Anterior cingulate cortex (tissue), 58 donors: ENCODE data around the gene PRKN.

ENCODE experiments used
- DNase-seq, 58 donors: peaks; one replicate each; lab custom pipeline; 2025; lab: John Stamatoyannopoulos, UW

Gene PRKN

DNA sequence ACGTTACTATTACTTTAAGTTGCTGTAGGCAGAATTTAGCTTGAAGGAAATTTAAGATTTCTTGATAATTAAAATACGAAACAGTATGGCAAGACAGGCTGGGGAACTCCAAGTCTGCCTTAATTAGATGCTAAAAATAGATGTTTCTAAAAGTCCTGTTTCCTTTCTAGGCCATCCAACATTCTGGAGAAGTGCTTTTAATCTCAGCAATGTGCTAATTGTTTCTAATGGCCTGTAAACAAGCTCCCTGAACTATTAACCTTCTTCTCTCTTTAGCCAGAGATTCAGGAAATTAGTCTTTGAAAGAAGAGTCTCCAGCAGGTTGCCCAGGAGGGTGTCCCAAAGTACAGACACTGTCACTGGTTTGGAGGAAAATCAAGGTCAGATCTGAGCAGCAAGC, 776.4 kb downstream of the PRKN start:
- DNase-seq: no peak

DNA sequence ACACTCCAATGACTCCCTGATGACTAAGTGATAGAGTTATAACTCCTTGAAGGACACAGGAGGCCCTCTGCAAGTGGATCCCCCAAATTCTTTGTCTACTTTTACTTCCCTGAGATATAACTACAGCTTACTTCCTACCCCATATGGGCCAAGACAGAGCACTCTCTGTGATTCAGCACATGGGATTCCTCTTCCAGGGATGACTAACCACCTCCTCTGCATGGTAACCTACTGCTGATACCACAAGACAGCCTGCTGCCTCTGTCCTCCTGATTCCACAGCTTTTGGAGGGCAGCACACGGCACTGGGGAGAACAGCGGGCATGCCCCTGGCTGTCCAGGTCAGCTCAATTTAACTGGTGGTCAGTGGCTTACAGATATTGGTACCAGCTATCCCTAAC, 778.0 kb downstream of the PRKN start:
- DNase-seq: no peak

DNA sequence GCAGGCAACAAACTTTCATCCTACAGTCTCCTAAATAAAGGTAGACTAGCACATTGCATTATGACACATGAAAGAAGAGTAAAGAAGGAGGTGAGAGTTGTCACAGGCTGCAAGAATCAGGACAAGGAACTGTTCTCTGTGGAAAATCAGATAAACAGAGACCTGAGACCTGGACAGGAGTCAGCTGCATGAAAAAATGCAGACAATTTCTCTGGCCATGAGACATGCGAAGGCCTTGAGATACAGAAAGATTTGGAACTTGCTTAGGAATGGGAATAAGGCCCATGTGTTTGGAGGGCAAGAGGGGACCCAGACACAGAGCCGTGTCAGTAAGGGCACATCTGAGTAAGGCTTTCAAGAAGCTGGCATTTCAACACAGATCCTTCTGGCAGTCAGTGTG, 779.1 kb downstream of the PRKN start:
- no peak for DNase-seq

DNA sequence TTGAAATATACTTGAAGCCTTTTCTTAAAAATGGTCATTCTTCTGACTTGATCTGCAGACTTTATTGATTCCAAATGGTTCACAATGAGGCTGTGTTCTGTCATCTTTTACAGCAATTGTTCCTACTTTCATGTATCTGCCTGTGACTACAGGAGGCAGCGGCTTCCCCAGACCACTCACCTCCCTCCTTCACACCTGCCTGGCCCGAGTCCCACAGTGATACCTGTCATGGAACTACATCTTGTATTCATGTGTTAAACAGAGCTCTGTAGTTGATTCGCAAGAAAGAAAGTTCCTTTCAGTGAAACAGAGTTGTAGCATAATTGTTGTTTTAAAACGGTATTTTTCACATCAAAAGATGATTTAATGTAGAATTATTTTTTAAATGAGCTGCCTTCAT, 780.2 kb downstream of the PRKN start:
- DNase-seq: no peak

DNA sequence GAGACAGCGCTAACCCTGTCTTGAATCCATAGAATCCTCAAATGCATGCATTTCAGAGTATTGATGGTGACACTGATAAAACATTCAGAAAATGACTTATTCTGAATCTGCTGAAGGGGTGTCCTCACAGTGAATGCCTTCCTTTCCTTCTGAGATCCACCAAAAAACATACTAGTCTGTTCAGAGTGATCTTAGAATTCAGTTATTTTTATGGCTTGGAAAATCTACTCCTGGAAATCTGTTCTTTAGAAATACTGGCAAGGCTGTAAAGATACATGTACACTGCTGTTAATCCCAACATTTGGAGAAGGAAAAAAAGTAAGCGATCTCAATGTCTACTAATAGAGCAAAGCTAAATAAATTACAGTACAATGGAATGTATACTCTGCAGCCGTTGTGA, 781.1 kb downstream of the PRKN start:
- no peak for DNase-seq

DNA sequence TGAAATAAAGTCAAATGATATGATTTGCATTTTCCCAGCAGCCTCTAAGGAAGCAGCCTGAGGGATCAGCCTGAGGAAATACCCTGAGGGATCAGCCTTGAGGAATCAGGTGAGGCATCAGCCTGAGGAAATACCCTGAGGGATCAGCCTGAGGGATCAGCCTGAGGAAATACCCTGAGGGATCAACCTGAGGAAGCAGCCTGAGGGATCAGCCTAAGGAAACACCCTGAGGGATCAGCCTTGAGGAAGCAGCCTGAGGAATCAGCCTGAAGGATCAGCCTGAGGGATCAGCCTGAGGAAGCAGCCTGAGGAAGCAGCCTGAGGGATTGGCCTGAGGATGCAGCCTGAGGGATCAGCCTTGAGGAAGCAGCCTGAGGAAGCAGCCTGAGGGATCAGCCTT, 784.0 kb downstream of the PRKN start:
- DNase-seq: no peak

DNA sequence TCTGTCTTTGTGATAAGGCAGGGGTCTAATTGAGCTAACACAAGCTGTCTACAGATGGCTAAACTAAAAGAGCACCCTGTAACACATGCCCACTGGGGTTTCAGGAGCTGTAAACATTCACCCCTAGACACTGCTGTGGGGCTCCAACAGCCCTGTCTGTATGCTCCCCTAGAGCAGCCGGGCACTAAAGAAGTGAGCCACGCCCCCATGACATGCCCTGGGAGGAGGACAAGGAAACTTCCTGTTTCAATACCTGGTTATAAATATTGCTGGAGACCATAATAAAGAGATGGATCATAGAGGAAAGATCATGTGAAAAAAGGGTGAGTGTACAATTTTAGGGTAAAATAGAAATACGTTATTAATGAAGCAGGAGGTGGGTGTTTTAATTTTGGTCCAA, 786.0 kb downstream of the PRKN start:
- no peak for DNase-seq

DNA sequence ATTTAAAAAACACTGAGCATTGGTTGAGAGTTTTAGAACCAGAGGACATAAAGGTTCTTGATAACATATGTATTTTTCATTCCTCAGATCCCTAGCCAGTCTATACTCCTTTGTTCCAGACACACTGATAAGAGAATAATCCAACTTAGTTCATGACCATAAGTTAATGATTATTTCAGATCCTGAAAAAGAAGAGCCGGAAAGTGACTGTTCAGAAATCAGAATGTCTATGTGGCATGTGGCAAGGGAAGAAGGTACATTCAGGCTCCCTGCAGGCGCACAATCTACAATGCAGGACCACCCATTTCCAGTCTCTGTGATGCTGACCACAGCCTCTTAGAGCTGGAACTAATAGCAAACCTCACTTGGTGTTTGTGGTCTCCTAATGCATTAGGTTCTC, 787.0 kb downstream of the PRKN start:
- DNase-seq: no peak

DNA sequence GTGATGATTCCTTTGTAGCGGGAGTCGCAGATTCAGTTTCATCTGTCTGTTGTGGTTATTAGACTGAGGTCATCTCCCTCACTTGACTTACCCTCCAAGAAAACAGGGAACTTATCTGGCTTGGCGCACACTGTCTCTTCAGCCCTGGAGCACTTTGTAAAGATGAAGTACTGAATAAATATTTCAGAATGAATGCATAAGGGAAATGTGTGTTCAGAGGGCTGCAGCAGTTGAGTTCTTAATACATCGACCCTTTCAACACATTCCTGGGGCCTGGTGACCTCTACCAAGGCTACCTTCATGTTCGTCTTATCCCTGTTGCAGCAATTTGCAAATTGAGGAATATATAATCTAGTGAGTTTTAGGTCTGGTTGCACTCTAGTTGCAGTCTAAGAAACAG, 801.2 kb downstream of the PRKN start:
- DNase-seq: no peak

DNA sequence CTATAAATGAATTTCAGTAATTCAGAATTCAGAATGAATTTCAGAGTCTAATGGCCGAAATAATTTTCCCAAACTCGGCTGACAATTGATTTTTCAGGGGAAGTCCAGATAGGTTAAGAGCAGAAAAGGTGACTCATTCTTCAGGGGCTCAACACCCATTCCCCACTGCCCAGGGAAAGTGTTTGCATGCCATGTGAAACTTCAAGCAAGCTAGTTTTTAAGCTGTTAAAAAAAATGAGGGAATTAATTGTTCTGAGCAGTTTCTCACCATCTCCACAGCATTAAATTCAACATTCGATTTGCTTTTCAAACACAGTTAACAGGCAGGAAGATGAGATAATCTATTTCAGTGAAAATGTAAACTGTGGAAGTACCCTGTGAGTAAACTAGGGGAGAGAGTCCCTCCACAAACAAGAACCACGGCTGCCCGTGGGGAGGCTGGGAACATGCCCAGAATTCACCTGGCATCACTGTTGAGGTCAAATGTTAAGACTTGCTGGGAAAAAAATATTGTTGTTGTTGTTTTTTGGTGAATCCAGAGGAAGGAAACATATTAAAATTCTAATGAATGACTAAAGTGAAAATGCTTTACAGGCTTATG, 803.0 kb downstream of the PRKN start:
- DNase-seq: no peak

DNA sequence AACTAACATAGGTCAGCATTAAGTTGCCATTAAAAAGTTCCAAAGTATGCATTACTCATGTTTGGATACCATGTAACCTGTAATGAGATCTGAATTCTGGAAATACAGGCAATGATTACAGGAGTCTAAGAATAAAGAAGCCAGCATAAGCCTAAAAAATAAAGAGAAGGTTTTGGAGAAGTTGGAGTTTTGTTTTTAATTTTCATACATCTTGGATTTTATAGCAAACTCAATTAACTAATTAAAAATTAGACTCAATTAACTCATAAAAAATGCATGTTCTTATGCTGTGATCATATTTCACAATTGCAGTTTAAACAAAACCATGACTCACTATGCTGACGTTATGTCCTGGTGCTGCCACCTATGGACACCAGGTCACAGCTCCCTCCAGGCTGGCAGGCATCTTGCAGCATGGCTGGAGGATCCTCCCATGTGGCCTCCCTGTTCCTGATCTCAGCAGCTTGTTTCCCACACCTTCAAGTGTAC, 804.9 kb downstream of the PRKN start:
- DNase-seq: peak in 8 of 58 donors; percentile 4 to 15 (median 8)

DNA sequence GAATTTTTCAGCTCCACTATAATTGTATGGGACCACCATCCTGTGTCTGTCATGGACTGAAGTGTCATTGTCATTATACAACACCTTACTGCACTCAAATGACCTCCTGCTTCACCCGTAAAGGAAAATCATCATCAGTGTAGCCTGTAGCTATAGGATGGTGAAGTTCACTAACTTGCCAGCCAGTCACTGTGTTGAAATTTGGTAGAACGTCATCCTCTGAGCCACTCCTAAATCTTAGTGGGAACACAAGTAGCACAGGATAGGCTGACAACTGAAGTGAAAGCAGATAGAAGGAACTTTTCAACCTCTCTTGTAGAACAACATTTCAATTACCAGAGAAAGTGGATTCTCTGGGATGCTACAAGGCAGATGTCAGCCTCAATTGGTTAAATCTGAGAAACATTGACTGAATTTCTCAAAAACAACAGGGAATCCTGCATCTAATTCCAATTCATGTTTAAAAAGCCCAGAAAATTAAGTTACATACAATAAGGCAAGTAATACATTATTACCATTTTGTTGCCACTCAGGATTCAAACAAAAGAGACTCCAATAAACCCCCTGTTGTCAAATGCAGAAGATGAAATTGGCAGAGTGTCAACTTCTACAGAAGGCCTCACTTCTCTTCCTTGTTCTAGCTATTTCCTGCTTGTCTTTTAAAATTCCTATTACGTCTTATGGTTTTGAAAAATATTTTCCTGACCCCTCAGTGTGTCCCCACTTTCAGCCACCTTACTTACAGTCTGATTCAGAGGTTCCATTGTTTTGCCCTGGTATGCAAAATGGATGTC, 805.8 kb downstream of the PRKN start:
- DNase-seq: no peak

DNA sequence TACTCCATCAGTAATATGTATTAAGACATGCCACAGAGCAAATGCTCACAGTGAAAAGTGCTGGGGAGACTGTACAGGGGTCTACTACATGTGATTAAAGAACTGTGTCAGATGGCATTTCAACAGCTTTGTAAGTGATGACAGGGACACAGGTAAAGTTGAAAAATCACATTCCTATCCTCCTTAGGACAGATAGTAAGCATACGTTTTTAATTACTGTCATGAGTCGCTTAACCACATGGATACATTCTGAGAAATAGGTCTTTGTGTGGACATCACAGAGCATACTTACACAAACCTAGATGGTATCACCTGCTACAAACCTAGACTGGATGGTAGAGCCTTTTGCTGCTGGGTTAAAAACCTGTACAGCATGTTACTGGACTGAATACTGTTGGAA, 807.9 kb downstream of the PRKN start:
- DNase-seq: no peak

DNA sequence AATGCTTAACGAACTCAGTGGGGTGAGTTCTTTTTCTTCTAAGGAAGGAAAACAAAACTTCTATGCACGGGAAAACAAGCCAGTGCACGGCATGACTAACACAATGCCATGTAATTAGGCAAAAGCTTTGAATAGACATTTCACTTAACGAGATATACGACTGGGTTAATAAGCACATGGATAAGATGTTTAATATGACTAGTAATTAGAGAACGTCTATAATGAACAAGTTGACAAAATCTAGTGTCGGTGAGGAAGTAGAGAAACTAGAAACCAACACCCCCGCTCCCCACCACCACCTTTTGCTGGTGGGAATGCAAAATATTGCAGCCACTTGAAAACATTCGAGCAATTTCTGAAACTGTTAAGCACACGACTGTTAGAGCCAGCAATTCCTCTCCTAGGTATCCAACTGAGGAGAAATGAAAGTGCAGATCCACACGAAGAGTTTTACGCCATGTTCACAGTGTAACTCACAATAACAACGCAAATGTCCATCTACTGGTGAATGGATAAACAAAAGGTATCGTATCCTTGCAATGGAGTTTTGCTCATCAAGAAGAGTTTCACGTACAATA, 808.8 kb downstream of the PRKN start:
- no peak for DNase-seq

DNA sequence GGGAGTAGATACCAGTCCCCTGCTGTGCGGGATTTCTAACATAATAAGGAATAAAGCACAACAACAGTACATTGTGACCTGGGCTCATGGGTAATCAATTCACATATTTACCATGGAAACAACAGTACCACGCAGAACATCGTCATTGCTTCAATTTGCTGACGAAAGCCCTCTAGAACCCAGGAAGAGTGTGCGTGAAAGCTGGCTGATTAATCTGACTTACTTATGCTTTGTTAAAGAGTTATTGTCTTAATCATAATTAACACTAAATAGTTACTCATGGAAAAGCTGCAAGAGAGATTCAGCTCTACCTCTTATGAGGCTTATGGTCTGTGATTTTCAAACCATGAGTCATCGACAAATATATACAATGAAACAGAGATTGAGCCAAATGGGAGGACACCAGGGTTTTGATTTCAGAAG, 809.4 kb downstream of the PRKN start:
- DNase-seq: no peak

DNA sequence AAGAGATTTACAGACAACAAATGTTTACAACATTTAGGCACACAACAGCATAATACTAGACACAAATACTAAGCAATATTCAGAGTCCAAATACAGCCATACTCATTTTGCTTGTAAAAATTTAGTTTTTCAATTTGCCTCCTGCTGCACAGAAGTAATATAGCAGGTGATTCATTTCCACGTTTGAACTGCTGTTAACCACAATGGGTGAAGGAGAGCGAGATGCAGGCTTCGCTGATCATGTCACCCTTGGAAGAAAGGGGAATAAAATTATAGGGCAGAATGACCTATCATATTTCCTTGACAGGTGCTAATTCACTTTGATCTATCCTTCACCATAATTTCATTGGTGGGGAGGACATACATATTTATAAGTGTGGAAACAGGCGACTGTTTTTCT, 809.9 kb downstream of the PRKN start:
- no peak for DNase-seq

DNA sequence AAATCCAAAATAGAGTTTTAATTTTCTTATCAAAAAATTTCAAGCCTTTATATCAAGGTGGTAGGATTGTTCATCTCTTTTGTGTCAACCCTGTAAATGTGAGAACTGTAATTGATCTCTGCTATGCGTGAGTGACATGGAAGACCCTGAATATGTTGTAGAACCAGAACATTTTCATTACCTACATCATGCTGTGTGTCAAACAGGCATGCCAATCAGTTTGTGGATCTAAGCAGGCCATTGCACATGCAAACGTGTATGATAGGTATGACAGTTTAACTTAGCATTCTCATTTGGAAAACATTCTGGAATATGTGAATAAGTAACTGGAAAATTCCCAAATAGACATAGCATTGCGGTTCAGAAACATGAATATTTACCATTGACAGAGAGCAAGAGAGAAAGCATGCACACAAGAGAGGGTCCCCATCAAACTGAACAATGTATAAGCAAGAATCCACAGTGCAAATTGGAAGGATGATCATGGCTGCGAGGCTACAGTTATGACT, 812.1 kb downstream of the PRKN start:
- no peak for DNase-seq

DNA sequence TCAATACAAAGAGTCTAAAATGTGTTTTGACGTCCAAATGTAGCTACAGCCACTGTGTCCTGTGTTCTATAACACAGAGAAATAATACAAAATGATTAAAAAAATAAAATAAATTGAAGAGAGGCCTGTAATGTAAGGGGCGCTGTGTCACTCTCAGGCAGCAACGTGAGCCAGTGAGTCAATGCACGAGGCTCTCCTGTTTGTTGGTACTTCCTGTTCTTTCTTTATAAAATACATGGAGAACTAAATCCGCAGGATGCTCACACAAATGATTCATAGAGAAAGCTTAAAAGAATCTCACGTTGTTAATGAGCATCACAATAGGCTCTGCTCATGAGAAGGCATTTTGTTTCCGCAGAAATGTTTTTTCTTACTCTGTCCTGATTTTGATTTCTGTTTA, 818.7 kb downstream of the PRKN start:
- DNase-seq: no peak

DNA sequence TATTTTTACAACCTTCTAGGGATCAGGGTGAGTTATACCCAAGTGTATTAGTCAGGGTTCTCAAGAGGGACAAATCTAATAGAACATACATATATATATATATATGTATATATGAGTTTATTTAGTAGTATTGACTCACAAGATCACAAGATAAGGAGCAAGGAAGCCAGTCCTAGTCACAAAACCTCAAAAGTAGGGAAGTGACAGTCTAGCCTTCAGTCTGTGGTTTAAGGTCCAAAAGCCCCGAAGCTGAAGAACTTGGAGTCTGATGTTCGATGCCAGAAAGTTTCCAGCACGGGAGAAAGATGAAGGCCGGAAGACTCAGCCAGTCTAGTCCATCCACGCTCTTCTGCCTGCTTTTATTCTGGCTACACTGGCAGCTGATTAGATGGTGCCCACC, 821.0 kb downstream of the PRKN start:
- DNase-seq: no peak

DNA sequence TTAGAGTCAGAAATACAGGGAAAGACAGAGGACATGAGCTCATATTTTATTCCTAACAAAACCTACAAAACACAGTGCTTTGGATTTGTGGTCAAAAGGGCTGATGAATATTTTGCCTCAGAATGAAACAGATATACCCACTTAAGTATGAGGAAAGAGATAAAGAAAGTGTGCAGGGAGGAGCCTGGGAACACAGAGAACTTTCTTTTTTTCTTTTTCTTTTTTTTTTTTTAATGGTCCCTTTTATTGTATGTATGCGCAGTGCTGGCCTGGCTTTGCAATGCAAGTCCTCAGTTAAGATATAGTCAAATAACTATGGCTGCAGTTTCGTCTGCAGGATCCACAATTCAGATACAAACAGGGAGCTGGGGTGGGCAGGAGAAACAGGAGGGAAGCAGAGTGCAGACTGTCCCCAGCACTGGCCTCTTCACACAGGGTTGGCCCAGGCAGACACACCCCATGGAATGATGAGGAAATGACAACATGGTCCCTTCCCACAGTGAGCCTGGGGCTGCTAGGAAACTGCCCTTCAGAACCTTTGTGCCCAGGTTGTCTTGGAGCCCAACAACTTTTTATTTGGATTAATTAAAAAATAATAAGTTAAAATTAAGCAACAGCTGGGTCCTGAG, 823.9 kb downstream of the PRKN start:
- no peak for DNase-seq

DNA sequence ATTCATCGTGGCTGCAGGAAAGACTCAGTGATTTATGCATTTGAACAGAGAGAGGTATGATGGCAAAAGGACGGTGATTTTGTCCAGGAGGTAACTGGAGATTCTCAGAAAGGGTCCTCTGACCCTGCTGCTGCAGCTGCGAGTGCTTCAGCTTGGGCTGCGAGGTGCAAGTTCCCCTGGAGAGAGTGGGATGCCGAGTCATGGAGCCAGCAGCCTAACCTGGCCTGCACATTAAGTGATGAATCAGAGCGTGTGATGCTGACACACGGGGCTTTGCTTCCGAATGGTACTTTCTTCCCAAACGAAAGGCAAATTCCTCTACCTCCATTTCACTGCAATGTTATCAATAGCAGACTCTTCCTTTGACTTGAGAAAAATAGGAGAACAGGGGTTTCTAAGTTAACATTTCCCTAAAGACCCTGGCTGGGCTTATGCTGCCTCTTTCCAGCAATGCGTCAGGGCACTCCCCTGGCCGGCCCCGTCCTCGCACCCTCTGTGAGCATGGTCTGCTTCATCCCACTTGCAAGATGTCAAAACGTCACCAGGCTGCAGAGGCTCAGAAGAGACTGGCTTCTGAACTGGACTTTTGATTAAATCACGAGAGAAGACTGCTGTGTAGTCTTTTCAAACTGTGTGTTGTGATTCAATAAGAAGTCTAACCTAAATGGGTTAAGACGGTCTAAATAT, 825.7 kb downstream of the PRKN start:
- DNase-seq: peak in 1 of 58 donors; percentile 4
